MM.1S (cell line): ENCODE results near the gene SOBP.

Source experiments
- EZH2 ChIP-seq: fragments of 300-600 bp; sonication (generic); optimal IDR thresholded peaks from 2 replicates; pipeline ENCODE3; 2017; ENCODE audit warnings: low read depth, mild to moderate bottlenecking, antibody characterized with exemption, low read length, mixed read lengths
- EZH2phosphoT487 ChIP-seq: fragments of 300-600 bp; sonication (generic); IDR thresholded peaks from 2 replicates; pipeline ENCODE4 v1.6.1; 2018; ENCODE audit warnings: antibody characterized with exemption, low read length
- TF ChIP-seq, protein P1 (sequence below): fragments of 300-600 bp; sonication (generic); IDR thresholded peaks from 2 replicates; pipeline ENCODE4 v1.5.1; 2016; ENCODE audit warnings: antibody characterized with exemption, low read length, mixed read lengths

GRCh38 chr6:107447663-107448216 is 42.2 kb upstream of the SOBP start:
- TF ChIP-seq, protein P1, sequence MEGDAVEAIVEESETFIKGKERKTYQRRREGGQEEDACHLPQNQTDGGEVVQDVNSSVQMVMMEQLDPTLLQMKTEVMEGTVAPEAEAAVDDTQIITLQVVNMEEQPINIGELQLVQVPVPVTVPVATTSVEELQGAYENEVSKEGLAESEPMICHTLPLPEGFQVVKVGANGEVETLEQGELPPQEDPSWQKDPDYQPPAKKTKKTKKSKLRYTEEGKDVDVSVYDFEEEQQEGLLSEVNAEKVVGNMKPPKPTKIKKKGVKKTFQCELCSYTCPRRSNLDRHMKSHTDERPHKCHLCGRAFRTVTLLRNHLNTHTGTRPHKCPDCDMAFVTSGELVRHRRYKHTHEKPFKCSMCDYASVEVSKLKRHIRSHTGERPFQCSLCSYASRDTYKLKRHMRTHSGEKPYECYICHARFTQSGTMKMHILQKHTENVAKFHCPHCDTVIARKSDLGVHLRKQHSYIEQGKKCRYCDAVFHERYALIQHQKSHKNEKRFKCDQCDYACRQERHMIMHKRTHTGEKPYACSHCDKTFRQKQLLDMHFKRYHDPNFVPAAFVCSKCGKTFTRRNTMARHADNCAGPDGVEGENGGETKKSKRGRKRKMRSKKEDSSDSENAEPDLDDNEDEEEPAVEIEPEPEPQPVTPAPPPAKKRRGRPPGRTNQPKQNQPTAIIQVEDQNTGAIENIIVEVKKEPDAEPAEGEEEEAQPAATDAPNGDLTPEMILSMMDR = no peak
- TF ChIP-seq EZH2 (no peak), EZH2phosphoT487 (no peak)
